MCF 10A (cell line): ENCODE measurements around the gene KRTAP2-4. TPM values are rescaled to one million over a fixed set of nuclear protein-coding genes. Genes with fewer than 3 reads are reported as not detected.
A peak's percentile ranks its signal among the peaks of the same experiment; 100 is the strongest.

Source experiments
- BruUV-seq: library from RNA; stranded (reverse); fragments of 400-500 nt; replicated peaks from 2 replicates; lab custom pipeline; 2021; lab: Mats Ljungman, UMichigan
- CTCF ChIA-PET: fragments of 300-600 bp; sonication (Branson Sonifier 250); formaldehyde crosslinking; extraction: SDS; loops from one replicate; lab custom pipeline; 2021; ENCODE audit warnings: antibody characterized with exemption, inconsistent platforms; lab: Yijun Ruan, JAX
- POLR2A ChIA-PET: fragments of 300-600, 350-650 bp; sonication (Branson Sonifier 250); formaldehyde crosslinking; extraction: SDS; loops from one replicate; lab custom pipeline; 2020; ENCODE audit warnings: antibody characterized with exemption, inconsistent platforms; lab: Yijun Ruan, JAX
- DNase-seq: peaks from one replicate; pipeline ENCODE4 v3.0.0-alpha.2; 2018; ENCODE audit not compliant: unreplicated experiment
- H3K27ac Mint-ChIP-seq: one replicate; pipeline ENCODE4 v1.8.0; 2022; ENCODE audit warnings: mild to moderate bottlenecking, low read depth, mixed read lengths; ENCODE audit not compliant: unreplicated experiment
- H3K27me3 Mint-ChIP-seq: one replicate; pipeline ENCODE4 v1.8.0; 2022; ENCODE audit warnings: mixed read lengths; ENCODE audit not compliant: insufficient read depth, unreplicated experiment
- H3K36me3 Mint-ChIP-seq: one replicate; pipeline ENCODE4 v1.8.0; 2022; ENCODE audit warnings: mild to moderate bottlenecking, moderate library complexity, mixed read lengths; ENCODE audit not compliant: insufficient read depth, unreplicated experiment
- H3K4me1 Mint-ChIP-seq: one replicate; pipeline ENCODE4 v1.8.0; 2022; ENCODE audit warnings: mixed read lengths; ENCODE audit not compliant: insufficient read depth, unreplicated experiment
- H3K4me3 Mint-ChIP-seq: one replicate; pipeline ENCODE4 v1.8.0; 2022; ENCODE audit warnings: mild to moderate bottlenecking, moderate library complexity, mixed read lengths; ENCODE audit not compliant: unreplicated experiment
- H3K9me3 Mint-ChIP-seq: one replicate; pipeline ENCODE4 v1.8.0; 2022; ENCODE audit warnings: mixed read lengths; ENCODE audit not compliant: unreplicated experiment
- CTCF ChIP-seq: fragments of 200-600 bp; IDR thresholded peaks from one replicate; pipeline ENCODE4 v1.8.0; 2022; ENCODE audit warnings: antibody characterized with exemption, mild to moderate bottlenecking; ENCODE audit not compliant: unreplicated experiment
- intact Hi-C: fragments of 100-400 bp; cut with micrococcal nuclease; formaldehyde crosslinking; loops from 2 replicates; pipeline ENCODE4 v1.14.1; 2022
- total RNA-seq: library from RNA; stranded (reverse); gene quantifications from 2 replicates; pipeline ENCODE4 v1.2.3, GENCODE V29; 2022

KRTAP2-4 gene
- total RNA-seq, 1 experiment from 2014 or later, result not detected

- intact Hi-C loops, result no loop called here
- no peak within 1 kb of the TSS for H3K4me3 Mint-ChIP-seq
- TF ChIP-seq CTCF, result no peak
- no peaks in the 10 kb centered on the region for H3K9me3 Mint-ChIP-seq
- DNase-seq, result no peak
- BruUV-seq, result no TSS peak
- H3K36me3 Mint-ChIP-seq, result no peaks in the 10 kb centered on the region
- CTCF ChIA-PET, result interaction anchor here (1.1 to 1.2 kb wide), 2 partner anchors 293 to 519 kb away, joined by 3 read pairs; no protein-coding TSS in a partner anchor
- H3K27ac Mint-ChIP-seq, result no peak within 1 kb of the TSS
- POLR2A ChIA-PET, result interaction anchor here (0.5 to 1.5 kb wide), 2 partner anchors 9 to 1252 kb away, joined by 3 to 4 read pairs; no protein-coding TSS in a partner anchor
- H3K27me3 Mint-ChIP-seq, result no peaks in the 10 kb centered on the region
- no peaks in the 10 kb centered on the region for H3K4me1 Mint-ChIP-seq
Observed at GRCh38 chr17:41029633-41030245, 35.9 kb downstream of the KRTAP2-4 start, which contains the start of gene KRTAP1-4. Gene KRTAP1-4, minus strand, starts transcription at chr17:41030195. Its CDS starts 117 bp downstream, at chr17:41030078.

GRCh38 chr17:41026715-41027471 is 38.8 kb downstream of the KRTAP2-4 start, which contains the start of gene KRTAP1-5:
Gene KRTAP1-5, minus strand, starts transcription at chr17:41027208. Its CDS starts 53 bp downstream, at chr17:41027155.
- no peaks in the 10 kb centered on the region for H3K9me3 Mint-ChIP-seq
- intact Hi-C loops, result no loop called here
- no peak for TF ChIP-seq CTCF
- peak within 1 kb of the TSS; percentile 14 for H3K27ac Mint-ChIP-seq
- no peaks in the 10 kb centered on the region for H3K27me3 Mint-ChIP-seq
- DNase-seq, result peak; percentile 38
- POLR2A ChIA-PET, result interaction anchor here (0.6 kb wide), 1 partner anchor 370 kb away, joined by 3 read pairs; no protein-coding TSS in a partner anchor
- H3K4me1 Mint-ChIP-seq, result no peaks in the 10 kb centered on the region
- CTCF ChIA-PET, result interaction anchor here (0.6 kb wide), 1 partner anchor 329 kb away, joined by 3 read pairs; no protein-coding TSS in a partner anchor
- no peak within 1 kb of the TSS for H3K4me3 Mint-ChIP-seq
- no TSS peak for BruUV-seq
- H3K36me3 Mint-ChIP-seq, result no peaks in the 10 kb centered on the region

GRCh38 chr17:41024697-41025096 is 41.0 kb downstream of the KRTAP2-4 start:
- Mint-ChIP-seq H3K4me1 (no peaks in the 10 kb centered on the region), H3K36me3 (no peaks in the 10 kb centered on the region), H3K27me3 (no peaks in the 10 kb centered on the region), H3K27ac (no peak overlapping the region), H3K9me3 (no peaks in the 10 kb centered on the region), H3K4me3 (no peak overlapping the region)
- TF ChIP-seq CTCF, result no peak
- ChIA-PET CTCF (no interaction called here), POLR2A (no interaction called here)
- intact Hi-C loops, result no loop called here
- no TSS peak for BruUV-seq
- no peak for DNase-seq

GRCh38 chr17:41020336-41020735 is 45.3 kb downstream of the KRTAP2-4 start:
- no peaks in the 10 kb centered on the region for H3K9me3 Mint-ChIP-seq
- CTCF ChIA-PET, result no interaction called here
- TF ChIP-seq CTCF, result no peak
- H3K4me1 Mint-ChIP-seq, result no peaks in the 10 kb centered on the region
- no TSS peak for BruUV-seq
- H3K27ac Mint-ChIP-seq, result no peak overlapping the region
- intact Hi-C loops, result no loop called here
- DNase-seq, result no peak
- H3K36me3 Mint-ChIP-seq, result no peaks in the 10 kb centered on the region
- POLR2A ChIA-PET, result no interaction called here
- H3K4me3 Mint-ChIP-seq, result no peak overlapping the region
- H3K27me3 Mint-ChIP-seq, result no peaks in the 10 kb centered on the region
